PFSK-1 (cell line): ENCODE measurements around the gene CBX3.

Experiments used
- FOXP2 ChIP-seq: optimal IDR thresholded peaks from 2 replicates; pipeline ENCODE3; 2011; ENCODE audit warnings: borderline replicate concordance, control low read depth, inconsistent platforms; ENCODE audit not compliant: insufficient read depth; ENCODE audit errors: extremely low read length, extremely low read depth
- POLR2AphosphoS5 ChIP-seq: IDR thresholded peaks from 2 replicates; pipeline ENCODE4 v1.6.1; 2012; ENCODE audit warnings: low read depth, mild to moderate bottlenecking, control low read depth, low read length, moderate library complexity
- SIN3A ChIP-seq: IDR thresholded peaks from 2 replicates; pipeline ENCODE4 v1.6.1; 2012; ENCODE audit warnings: mild to moderate bottlenecking, low read length, moderate library complexity, borderline replicate concordance; ENCODE audit not compliant: insufficient read depth
- TAF1 ChIP-seq: IDR thresholded peaks from 2 replicates; pipeline ENCODE4 v1.6.1; 2012; ENCODE audit warnings: low read length, control low read depth, borderline replicate concordance; ENCODE audit not compliant: insufficient read depth
- TF ChIP-seq, protein P1 (sequence below), 2 experiments: IDR thresholded peaks; 2 replicates each; pipeline versions ENCODE4 v1.6.1 to v1.8.0; 2011 to 2012; ENCODE audit warnings: low read depth in 2 of 2, low read length in 2 of 2, control low read depth in 1 of 2, inconsistent platforms in 1 of 2, mild to moderate bottlenecking in 1 of 2, moderate library complexity in 1 of 2; ENCODE audit not compliant: insufficient read depth in 1 of 2

The CBX3 gene

DNA sequence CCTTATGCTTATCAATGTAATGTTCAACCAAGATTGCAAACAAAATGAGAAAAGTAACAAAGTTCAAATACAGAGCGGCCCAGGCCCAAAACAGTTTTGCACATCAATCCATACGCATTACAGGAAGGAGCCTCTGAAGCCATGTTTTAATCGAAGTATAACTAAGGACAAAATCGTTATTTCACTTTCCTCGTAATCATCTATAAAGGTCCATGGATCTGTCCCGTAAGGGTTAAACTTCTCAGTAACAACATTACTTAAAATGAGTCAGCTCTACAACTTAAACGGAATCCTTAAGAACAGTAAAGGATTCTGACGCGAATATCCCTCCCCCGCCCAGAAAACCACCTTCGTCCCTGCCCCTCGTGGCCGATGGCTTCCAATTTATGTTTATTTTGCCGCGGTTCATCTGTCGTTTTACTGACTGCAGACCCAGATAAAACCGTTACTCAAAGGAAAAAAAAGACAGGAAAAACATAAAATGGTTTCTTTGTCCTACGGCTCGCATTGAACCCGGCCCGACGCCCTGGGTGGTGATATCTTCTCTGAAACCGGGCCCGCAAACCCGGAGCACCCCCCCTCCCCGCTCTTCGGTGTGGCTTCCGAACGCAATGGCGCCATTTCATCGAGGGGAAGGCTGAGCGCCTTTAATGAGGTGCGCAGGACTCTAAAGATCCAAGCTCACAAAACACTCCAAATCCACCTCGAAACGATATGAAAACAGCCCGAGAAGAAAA, 2.1 kb upstream of the CBX3 start:
- TF ChIP-seq, protein P1, sequence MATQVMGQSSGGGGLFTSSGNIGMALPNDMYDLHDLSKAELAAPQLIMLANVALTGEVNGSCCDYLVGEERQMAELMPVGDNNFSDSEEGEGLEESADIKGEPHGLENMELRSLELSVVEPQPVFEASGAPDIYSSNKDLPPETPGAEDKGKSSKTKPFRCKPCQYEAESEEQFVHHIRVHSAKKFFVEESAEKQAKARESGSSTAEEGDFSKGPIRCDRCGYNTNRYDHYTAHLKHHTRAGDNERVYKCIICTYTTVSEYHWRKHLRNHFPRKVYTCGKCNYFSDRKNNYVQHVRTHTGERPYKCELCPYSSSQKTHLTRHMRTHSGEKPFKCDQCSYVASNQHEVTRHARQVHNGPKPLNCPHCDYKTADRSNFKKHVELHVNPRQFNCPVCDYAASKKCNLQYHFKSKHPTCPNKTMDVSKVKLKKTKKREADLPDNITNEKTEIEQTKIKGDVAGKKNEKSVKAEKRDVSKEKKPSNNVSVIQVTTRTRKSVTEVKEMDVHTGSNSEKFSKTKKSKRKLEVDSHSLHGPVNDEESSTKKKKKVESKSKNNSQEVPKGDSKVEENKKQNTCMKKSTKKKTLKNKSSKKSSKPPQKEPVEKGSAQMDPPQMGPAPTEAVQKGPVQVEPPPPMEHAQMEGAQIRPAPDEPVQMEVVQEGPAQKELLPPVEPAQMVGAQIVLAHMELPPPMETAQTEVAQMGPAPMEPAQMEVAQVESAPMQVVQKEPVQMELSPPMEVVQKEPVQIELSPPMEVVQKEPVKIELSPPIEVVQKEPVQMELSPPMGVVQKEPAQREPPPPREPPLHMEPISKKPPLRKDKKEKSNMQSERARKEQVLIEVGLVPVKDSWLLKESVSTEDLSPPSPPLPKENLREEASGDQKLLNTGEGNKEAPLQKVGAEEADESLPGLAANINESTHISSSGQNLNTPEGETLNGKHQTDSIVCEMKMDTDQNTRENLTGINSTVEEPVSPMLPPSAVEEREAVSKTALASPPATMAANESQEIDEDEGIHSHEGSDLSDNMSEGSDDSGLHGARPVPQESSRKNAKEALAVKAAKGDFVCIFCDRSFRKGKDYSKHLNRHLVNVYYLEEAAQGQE (IDR thresholded peaks at IDR 0.05; ENCODE audit: insufficient read depth in 1 of 2, low read depth in 2 of 2, low read length in 2 of 2) = no peak
- TF ChIP-seq TAF1 = no peak
- TF ChIP-seq POLR2AphosphoS5 = no peak
- TF ChIP-seq SIN3A = no peak

DNA sequence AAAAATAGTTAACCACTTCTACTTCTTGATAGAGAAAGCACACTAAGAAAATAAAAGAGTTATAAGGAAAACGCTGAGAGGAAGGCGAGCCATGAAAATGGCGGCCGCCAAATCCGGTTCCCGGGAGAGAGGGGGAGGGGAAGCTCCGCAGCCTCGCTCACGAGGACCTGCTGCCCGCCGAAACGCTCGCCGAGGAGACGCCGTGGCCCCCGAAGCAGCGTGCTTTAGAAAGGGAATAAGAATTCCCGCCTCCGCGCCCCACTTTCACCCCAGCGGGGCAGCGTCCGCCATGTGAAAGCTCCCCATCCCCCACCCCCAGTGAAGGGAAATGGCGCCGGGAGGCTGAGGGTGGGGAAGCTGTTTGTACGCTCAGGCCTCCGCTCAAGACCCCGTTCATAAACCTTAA, 1.5 kb upstream of the CBX3 start:
- no peak for TF ChIP-seq SIN3A
- no peak for TF ChIP-seq TAF1
- TF ChIP-seq, protein P1 (IDR thresholded peaks at IDR 0.05; ENCODE audit: insufficient read depth in 1 of 2, low read depth in 2 of 2, low read length in 2 of 2) = no peak
- no peak for TF ChIP-seq POLR2AphosphoS5
- no peak for TF ChIP-seq FOXP2

DNA sequence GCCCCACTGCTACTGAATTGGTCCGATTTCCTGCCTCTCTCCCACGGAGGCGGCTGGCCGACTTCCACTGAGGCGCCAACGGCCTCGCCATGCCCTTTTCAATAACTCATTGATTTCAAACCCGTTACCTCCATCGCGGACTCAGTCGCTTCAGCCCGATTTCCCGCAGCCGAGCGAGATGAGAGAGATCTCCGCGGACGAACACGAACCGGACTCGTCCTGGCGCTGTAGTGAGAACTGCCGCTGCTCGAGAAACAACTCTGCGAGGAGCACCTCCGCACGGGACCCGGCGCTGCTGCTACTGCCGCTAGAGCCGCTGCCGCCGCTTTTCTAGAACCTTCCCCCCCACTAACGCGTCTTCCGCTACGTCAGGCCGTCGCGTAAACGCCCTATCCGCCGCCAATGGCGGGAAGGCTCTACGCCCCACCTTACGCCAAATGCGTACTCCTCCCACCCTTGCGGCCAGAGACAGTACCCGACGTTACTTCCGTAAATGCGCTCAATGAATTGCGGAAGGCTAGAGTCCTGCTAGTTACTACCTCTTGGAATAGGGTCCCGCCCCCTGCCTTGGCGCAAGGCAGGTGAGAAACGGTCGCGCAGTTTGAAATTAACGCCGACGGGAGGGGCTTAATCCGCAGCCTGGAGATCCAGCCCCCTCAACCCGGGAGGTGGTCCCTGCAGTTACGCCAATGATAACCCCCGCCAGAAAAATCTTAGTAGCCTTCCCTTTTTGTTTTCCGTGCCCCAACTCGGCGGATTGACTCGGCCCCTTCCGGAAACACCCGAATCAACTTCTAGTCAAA, 900 bp upstream of the CBX3 start, which contains the start of gene HNRNPA2B1:
Gene HNRNPA2B1 (minus strand): TSS at position 303 of the 803 bp plus-strand sequence. CDS start 169 bp downstream, at position 134.
- TF ChIP-seq, protein P1 (IDR thresholded peaks at IDR 0.05; ENCODE audit: insufficient read depth in 1 of 2, low read depth in 2 of 2, low read length in 2 of 2) = peak in 1 of 2 experiments; percentile 52; a peak in 1 of 4 replicates
- peak; percentile 85; the same call in 1 of the 2 replicates for TF ChIP-seq SIN3A
- TF ChIP-seq TAF1 = peak; percentile 98
- peak; percentile 99 for TF ChIP-seq POLR2AphosphoS5
- TF ChIP-seq FOXP2 = peak; percentile 56

DNA sequence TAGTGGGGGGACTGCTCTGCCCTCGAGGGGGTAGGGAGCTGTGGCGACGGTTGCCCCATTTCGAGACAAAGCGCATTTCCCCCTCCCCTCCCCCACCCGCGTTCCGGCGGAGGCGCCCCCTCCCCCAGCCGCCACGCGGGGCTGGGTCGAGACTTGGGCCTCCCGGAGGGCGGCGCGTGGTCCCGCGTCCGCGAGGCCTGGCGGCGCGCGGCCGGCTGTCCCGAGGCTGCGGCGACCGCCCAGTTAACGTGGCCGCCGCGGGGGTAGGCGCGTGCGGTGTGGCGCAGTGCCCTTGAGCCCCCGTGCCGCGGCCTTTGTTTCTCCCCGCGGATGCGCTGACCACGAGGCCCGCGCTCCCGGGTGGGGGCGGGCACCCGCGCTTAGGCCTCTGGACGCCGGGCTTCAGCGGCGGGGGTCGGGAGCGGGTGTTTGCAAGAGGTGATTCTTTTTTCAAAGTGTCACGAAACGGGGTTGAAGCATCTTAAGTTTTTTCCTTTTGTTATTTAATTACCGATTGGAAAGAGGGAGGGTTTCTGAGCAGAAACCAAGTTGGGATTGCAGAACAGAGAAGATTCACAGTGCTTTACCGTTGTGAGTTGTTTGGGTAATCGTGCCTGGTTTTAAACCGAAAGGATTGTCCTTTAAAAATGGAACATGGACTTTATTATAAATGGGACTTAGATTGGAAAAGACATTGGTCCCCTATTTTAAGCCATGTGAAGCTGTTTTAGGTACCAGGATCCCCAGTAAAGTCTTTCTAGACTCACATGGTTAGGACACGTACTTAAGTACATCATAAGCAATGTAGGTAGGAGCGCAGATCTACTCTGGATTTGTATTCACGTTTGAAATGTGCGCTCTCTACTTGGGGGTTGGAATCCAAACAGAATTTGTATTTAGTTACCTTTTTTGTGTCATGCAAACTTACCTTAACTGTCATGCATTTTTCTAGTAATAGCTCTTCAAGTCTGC, 760 bp downstream of the CBX3 start:
- TF ChIP-seq FOXP2 (no peak), TAF1 (no peak), SIN3A (no peak)
- TF ChIP-seq, protein P1 (IDR thresholded peaks at IDR 0.05; ENCODE audit: insufficient read depth in 1 of 2, low read depth in 2 of 2, low read length in 2 of 2) = no peak
